Epithelial cell of alveolus of lung (primary cell): ENCODE measurements around the gene REPIN1. TPM values are rescaled to one million over a fixed set of nuclear protein-coding genes. Genes with fewer than 3 reads are reported as not detected.

Source experiments
- total RNA-seq: library from RNA; depleted of rRNA; stranded (reverse); fragments of >200 nt; gene quantifications from 2 replicates; pipeline ENCODE4 v1.2.1, GENCODE V29; 2015

Gene REPIN1
- 76.7 and 149 TPM in 2 replicates for total RNA-seq

DNA sequence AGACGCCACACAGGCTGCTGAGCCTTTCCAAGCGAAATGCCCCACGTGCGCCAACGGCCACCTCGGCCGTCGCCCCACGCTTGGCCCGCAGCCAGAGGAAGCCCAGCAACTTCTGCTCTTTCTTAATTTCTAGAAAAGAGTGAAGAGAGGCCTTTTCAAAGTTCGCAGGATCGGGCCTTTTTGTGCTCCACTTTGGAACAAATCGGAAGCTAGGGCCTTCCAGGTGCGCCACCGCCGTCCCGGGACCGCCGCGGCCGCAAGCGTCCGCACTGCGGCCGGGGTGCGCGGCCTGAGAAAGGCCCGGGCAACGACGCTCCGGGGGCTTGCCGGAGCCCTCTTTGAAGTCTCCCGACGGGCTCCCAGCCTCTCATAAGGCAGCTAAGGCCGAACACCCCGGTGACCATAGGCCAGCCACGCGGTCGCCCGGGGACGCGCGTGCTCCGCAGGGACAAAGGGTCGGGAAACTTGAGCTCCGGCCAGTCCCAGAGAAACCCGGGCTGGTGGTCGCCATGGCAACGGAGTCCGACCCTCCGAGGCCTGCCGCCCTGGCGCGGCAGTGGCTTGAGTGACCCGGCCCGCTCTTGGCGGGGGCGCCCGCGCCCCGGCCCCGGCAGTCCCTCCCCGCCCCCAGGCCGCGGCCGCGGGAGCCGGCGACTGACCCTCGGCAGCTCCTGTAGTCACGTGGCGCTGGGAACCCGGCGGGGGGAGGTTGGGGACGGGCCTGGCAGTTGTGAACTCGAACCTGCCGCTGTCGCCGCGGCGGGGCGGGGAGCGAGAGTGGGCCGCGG lies at the start of gene REPIN1:
TSS of gene REPIN1 (plus strand) at position 727 of the 788 bp plus-strand sequence. CDS start 890 bp downstream, outside the sequence.

DNA sequence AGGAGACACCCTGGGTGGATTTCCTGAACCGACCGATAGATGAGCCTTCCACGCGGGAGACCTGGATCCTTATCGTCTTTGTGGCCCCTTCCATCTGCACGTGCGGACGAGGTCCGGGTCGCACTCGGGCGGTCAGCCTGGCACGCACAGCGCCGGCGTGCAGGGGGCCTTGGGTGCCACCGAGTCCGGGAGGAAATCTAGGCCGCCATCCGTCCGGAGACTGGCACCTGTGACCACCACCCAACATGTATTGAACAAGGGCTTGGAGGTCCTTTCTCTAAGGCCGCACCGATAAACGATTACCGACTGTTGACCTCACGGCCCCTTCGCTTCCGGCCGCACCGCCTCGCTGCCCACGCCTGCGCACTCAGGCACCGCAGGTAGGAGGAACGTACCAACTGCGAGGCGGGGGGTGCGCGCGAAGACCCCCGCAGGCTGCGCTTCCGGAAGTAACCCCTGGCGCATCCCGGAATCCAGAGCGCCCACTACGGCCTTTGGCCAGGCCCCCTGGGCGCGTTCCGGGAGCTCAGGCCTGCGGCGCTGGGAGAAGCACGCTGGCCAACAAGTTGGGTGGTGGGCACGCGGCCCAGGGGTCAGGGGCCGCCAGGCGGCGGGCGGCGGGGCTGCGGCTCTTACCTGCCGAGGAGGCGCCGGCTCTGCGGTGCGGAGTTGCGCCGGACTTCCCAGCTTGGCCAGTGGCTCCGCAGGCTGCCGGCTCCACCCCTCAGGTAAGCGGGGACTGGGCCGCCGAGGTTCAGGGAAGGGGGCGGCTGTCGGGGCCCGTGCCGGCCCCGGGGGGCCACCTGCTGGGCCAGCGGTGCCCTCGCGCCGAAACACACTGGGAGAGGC lies 45.6 kb upstream of the REPIN1 start, which contains the start of the genes ACTR3C and LRRC61:
TSS of gene ACTR3C (minus strand) at position 713 of the 849 bp plus-strand sequence. CDS start 28,249 bp downstream, outside the sequence.
TSS of gene LRRC61 (plus strand) at position 523 of the 849 bp plus-strand sequence. CDS start 13,507 bp downstream, outside the sequence.

DNA sequence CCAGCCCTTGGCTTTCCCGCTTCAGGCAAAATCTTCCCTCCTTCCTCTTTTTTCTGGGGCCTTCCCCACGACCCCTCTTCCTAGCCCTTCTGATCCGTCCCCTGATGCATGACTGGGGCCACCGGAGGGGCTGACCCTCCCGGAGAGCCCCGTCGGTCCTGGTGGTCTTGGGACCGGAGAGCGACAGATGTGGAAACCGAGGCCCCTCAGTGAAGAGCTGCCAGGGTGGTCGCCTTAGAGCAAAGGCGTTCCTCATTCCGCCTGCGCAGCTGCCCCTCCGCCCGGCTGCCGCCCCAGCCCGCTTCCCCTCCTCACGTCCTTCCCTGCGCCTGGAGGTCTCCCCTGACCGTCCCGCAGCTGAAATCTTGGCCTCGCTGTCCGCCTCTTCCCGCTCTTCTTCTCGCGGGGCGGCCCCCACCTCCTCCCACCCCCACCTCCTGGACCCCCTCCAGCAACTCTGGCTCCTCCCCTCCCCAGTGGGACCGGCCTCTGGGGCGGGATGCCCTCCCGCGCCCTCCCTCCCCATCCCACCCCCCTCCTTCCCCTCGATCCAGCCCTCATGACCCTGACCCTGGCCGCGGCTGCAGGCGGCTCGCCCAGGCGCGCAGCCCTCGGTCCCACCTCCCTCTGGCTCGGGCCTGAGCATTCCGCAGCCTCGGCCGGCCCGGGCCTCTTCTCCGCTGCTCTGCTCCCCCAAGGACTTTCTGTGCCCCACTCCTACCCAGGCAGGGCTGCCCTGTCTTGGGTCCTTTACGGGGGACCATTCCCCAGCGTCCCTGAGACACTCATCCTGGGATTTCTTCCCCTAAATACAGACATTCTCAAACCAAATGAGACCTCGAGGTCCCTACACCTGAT lies 27.1 kb upstream of the REPIN1 start, which contains the start of gene RARRES2:
TSS of gene RARRES2 (minus strand) at position 367 of the 858 bp plus-strand sequence. CDS start 1,020 bp downstream, outside the sequence.

DNA sequence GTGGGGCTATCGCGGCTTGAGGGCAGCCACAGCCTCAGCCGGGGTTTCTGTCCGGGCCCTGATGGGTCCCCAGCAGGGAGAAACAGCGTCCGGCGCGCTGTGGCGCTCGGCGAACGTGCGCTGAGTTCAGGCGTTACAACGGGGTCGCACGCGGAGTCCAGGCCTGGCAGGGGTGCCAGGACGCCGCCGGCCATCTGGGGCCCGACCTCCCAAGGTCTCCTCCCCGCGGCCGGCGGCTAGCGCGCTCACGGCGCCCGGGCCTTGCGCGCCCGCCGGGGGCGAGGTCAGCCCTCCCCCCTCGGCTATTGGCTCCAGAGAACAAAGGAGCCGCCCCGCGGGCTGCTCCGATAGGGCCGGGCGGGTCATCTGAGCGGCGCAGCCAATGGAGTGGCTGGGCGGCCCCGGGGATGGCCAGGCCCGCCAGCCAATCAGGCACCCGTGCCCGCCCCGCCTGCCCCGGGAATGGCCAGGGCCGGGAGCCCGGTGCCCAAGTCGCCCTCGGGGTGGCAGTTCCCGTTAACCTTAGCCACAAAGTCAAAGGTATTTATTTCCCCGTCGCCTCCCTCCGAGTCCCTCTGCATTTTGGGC lies 10.3 kb downstream of the REPIN1 start, which contains the start of gene ZNF775:
TSS of gene ZNF775 (plus strand) at position 478 of the 588 bp plus-strand sequence. CDS start 9,141 bp downstream, outside the sequence.

Other genes starting within 250 kb of the REPIN1 start
- gene LRRC61, start 45.5 kb upstream of the REPIN1 start, total RNA-seq: 1.2 and 11.8 TPM in 2 replicates
- gene ACTR3C, start 45.3 kb upstream of the REPIN1 start, total RNA-seq: 0.16 and 0.39 TPM in 2 replicates
- 44.9 and 377 TPM in 2 replicates for gene RARRES2, start 27.2 kb upstream of the REPIN1 start, total RNA-seq
- gene ZNF775, start 10.5 kb downstream of the REPIN1 start, total RNA-seq: 6.6 and 22.2 TPM in 2 replicates
- under 0.01 and 0.39 TPM in 2 replicates for gene GIMAP8, start 81.8 kb downstream of the REPIN1 start, total RNA-seq
- gene GIMAP7, start 146.1 kb downstream of the REPIN1 start, total RNA-seq: 0.13 TPM in 1 of 2 replicates, not detected in the other
- 1.4 TPM in 1 of 2 replicates, not detected in the other for gene GIMAP4, start 198.6 kb downstream of the REPIN1 start, total RNA-seq